GM23338 (cell line): Measurements from ENCODE around the gene EMC9. TPM values are rescaled to one million over a fixed set of nuclear protein-coding genes. Genes with fewer than 3 reads are reported as not detected.

Experiments
- ATAC-seq: fragments of 200-7000 bp; cut with Tn5 transposase; 3 replicates; pipeline ENCODE4 v1.9.1; 2020
- DNase-seq: peaks from one replicate; pipeline ENCODE4 v3.0.0-alpha.2; 2015; ENCODE audit warnings: low spot score
- H2AFZ ChIP-seq: fragments of 200-600 bp; sonication (generic); 2 replicates; pipeline ENCODE4 v1.8.0; 2016; ENCODE audit warnings: antibody characterized with exemption, mild to moderate bottlenecking, moderate library complexity
- H3F3A ChIP-seq: fragments of 200-600 bp; sonication (generic); replicated peaks from 2 replicates; pipeline ENCODE4 v1.8.0; 2017; ENCODE audit warnings: antibody characterized with exemption, mixed run types, low read depth
- H3K27ac ChIP-seq: fragments of 200-600 bp; sonication (generic); 2 replicates; pipeline ENCODE4 v1.6.1; 2016; ENCODE audit warnings: low read depth
- H3K27me3 ChIP-seq: fragments of 200-600 bp; sonication (generic); 2 replicates; pipeline ENCODE4 v1.8.0; 2016; ENCODE audit warnings: mild to moderate bottlenecking, mixed run types, moderate library complexity; ENCODE audit not compliant: insufficient read depth
- H3K36me3 ChIP-seq: fragments of 200-600 bp; sonication (generic); 2 replicates; pipeline ENCODE4 v1.8.0; 2016; ENCODE audit warnings: mild to moderate bottlenecking; ENCODE audit not compliant: insufficient read depth
- H3K4me1 ChIP-seq: fragments of 200-600 bp; sonication (generic); 2 replicates; pipeline ENCODE4 v1.8.0; 2016; ENCODE audit warnings: mild to moderate bottlenecking, moderate library complexity; ENCODE audit not compliant: insufficient read depth
- H3K4me2 ChIP-seq: fragments of 200-600 bp; sonication (generic); 2 replicates; pipeline ENCODE4 v1.7.1; 2017; ENCODE audit warnings: mixed run types
- H3K4me3 ChIP-seq: fragments of 200-600 bp; sonication (generic); 2 replicates; pipeline ENCODE4 v1.6.1; 2016; ENCODE audit warnings: mixed run types
- H3K79me2 ChIP-seq: fragments of 200-600 bp; sonication (generic); replicated peaks from 2 replicates; pipeline ENCODE4 v1.8.0; 2017; ENCODE audit warnings: mild to moderate bottlenecking; ENCODE audit not compliant: insufficient read depth
- H3K9me2 ChIP-seq: fragments of 200-600 bp; sonication (generic); 2 replicates; pipeline ENCODE4 v1.8.0; 2017; ENCODE audit not compliant: insufficient read depth
- H4K20me1 ChIP-seq: fragments of 200-600 bp; sonication (generic); replicated peaks from 2 replicates; pipeline ENCODE4 v1.8.0; 2017; ENCODE audit warnings: mild to moderate bottlenecking; ENCODE audit not compliant: insufficient read depth
- H3K27ac Mint-ChIP-seq: 2 replicates; pipeline ENCODE4 v1.8.0; 2020; ENCODE audit warnings: inconsistent platforms, mild to moderate bottlenecking, moderate library complexity, mixed read lengths
- H3K27me3 Mint-ChIP-seq: 3 replicates; pipeline ENCODE4 v1.8.0; 2022; ENCODE audit warnings: low read depth, mild to moderate bottlenecking, moderate library complexity, mixed read lengths, inconsistent platforms; ENCODE audit not compliant: insufficient read depth, poor library complexity
- H3K36me3 Mint-ChIP-seq: 3 replicates; pipeline ENCODE4 v1.8.0; 2021; ENCODE audit warnings: low read depth, mild to moderate bottlenecking, inconsistent platforms, moderate library complexity, mixed read lengths
- H3K4me1 Mint-ChIP-seq: 3 replicates; pipeline ENCODE4 v1.8.0; 2020; ENCODE audit warnings: mild to moderate bottlenecking, inconsistent platforms, mixed read lengths
- H3K4me3 Mint-ChIP-seq: 3 replicates; pipeline ENCODE4 v1.8.0; 2021; ENCODE audit warnings: moderate library complexity, mild to moderate bottlenecking, inconsistent platforms, mixed read lengths
- H3K9me3 Mint-ChIP-seq: 3 replicates; pipeline ENCODE4 v1.8.0; 2020; ENCODE audit warnings: moderate library complexity, mild to moderate bottlenecking, inconsistent platforms, mixed read lengths
- CREB1 ChIP-seq: fragments of 250-450 bp; sonication (Bioruptor Pico); IDR thresholded peaks from 2 replicates; pipeline ENCODE4 v1.5.0; 2020; ENCODE audit warnings: low read depth, mild to moderate bottlenecking, moderate library complexity
- EZH2phosphoT487 ChIP-seq: fragments of 200-600 bp; sonication (generic); IDR thresholded peaks from one replicate; pipeline ENCODE4 v1.8.1; 2018; ENCODE audit warnings: antibody characterized with exemption; ENCODE audit not compliant: unreplicated experiment
- JUNB ChIP-seq: IDR thresholded peaks from one replicate; pipeline ENCODE4 v1.6.1; 2016; ENCODE audit warnings: antibody characterized with exemption; ENCODE audit not compliant: unreplicated experiment
- NANOG ChIP-seq: IDR thresholded peaks from 2 replicates; pipeline ENCODE4 v1.6.1; 2016; ENCODE audit warnings: antibody characterized with exemption, borderline replicate concordance
- POLR2AphosphoS5 ChIP-seq: IDR thresholded peaks from 2 replicates; pipeline ENCODE4 v1.6.1; 2016; ENCODE audit warnings: antibody characterized with exemption, low read depth
- REST ChIP-seq: IDR thresholded peaks from one replicate; pipeline ENCODE4 v1.6.1; 2018; ENCODE audit warnings: antibody characterized with exemption; ENCODE audit not compliant: unreplicated experiment
- STAT1 ChIP-seq: IDR thresholded peaks from one replicate; pipeline ENCODE4 v1.6.1; 2016; ENCODE audit warnings: antibody characterized with exemption; ENCODE audit not compliant: unreplicated experiment
- ZNF114 ChIP-seq: fragments of 250-450 bp; sonication (Bioruptor Pico); IDR thresholded peaks from 2 replicates; pipeline ENCODE4 v1.5.0; 2020; ENCODE audit warnings: mild to moderate bottlenecking, moderate library complexity
- ZNF331 ChIP-seq: fragments of 250-450 bp; sonication (Bioruptor Pico); IDR thresholded peaks from 2 replicates; pipeline ENCODE4 v1.5.0; 2020; ENCODE audit warnings: low read depth, mild to moderate bottlenecking, moderate library complexity
- polyA plus RNA-seq: library from polyadenylated mRNA; unstranded; fragments of >200 nt; fragmentation: Nextera tagmentation; extraction: Ambion mirVana; gene quantifications from 2 replicates; pipeline ENCODE4 v1.2.1, GENCODE V29; 2016
- total RNA-seq: library from RNA; depleted of rRNA; stranded (reverse); fragments of >200 nt; shearing (Covaris generic); gene quantifications from 2 replicates; pipeline ENCODE4 v1.2.3, GENCODE V29; 2014
- TF ChIP-seq, protein P1 (sequence below), 2 experiments: fragments of 200-600 bp in 1 of 2; sonication (generic) in 1 of 2; conservative IDR thresholded peaks; 2 replicates each; pipeline versions ENCODE4 v1.5.1 to v1.6.1; 2016 to 2017; ENCODE audit warnings: antibody characterized with exemption in 2 of 2, low read depth in 2 of 2, mild to moderate bottlenecking in 2 of 2, moderate library complexity in 1 of 2
- TF ChIP-seq, protein P2 (sequence below): fragments of 250-450 bp; sonication (Bioruptor Pico); IDR thresholded peaks from 2 replicates; pipeline ENCODE4 v1.5.0; 2020; ENCODE audit warnings: mild to moderate bottlenecking, moderate library complexity

Gene EMC9
- total and polyA plus RNA-seq, 2 experiments from 2014 or later: 30.0 to 64.2 TPM

- Mint-ChIP-seq H3K36me3 (peaks cover 6% of the 10 kb centered on the region; the same call in 2 of the 3 replicates), H3K4me3 (no peak overlapping the region), H3K27ac (no peak overlapping the region), H3K27me3 (peaks cover 16% of the 10 kb centered on the region), H3K9me3 (peaks cover 3% of the 10 kb centered on the region; the same call in 1 of the 3 replicates), H3K4me1 (peaks cover 3% of the 10 kb centered on the region; the same call in 2 of the 3 replicates)
- TF ChIP-seq EZH2phosphoT487: no peak
- TF ChIP-seq POLR2AphosphoS5: no peak
- TF ChIP-seq ZNF331 (CRISPR knock-in tag): no peak
- TF ChIP-seq JUNB: no peak
- TF ChIP-seq REST: no peak
- TF ChIP-seq, protein P1, sequence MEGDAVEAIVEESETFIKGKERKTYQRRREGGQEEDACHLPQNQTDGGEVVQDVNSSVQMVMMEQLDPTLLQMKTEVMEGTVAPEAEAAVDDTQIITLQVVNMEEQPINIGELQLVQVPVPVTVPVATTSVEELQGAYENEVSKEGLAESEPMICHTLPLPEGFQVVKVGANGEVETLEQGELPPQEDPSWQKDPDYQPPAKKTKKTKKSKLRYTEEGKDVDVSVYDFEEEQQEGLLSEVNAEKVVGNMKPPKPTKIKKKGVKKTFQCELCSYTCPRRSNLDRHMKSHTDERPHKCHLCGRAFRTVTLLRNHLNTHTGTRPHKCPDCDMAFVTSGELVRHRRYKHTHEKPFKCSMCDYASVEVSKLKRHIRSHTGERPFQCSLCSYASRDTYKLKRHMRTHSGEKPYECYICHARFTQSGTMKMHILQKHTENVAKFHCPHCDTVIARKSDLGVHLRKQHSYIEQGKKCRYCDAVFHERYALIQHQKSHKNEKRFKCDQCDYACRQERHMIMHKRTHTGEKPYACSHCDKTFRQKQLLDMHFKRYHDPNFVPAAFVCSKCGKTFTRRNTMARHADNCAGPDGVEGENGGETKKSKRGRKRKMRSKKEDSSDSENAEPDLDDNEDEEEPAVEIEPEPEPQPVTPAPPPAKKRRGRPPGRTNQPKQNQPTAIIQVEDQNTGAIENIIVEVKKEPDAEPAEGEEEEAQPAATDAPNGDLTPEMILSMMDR (conservative IDR thresholded peaks at IDR 0.05; ENCODE audit: low read depth in 2 of 2): no peak
- no peak for TF ChIP-seq ZNF114 (CRISPR knock-in tag)
- TF ChIP-seq CREB1: no peak
- TF ChIP-seq NANOG: no peak
- TF ChIP-seq, protein P2, sequence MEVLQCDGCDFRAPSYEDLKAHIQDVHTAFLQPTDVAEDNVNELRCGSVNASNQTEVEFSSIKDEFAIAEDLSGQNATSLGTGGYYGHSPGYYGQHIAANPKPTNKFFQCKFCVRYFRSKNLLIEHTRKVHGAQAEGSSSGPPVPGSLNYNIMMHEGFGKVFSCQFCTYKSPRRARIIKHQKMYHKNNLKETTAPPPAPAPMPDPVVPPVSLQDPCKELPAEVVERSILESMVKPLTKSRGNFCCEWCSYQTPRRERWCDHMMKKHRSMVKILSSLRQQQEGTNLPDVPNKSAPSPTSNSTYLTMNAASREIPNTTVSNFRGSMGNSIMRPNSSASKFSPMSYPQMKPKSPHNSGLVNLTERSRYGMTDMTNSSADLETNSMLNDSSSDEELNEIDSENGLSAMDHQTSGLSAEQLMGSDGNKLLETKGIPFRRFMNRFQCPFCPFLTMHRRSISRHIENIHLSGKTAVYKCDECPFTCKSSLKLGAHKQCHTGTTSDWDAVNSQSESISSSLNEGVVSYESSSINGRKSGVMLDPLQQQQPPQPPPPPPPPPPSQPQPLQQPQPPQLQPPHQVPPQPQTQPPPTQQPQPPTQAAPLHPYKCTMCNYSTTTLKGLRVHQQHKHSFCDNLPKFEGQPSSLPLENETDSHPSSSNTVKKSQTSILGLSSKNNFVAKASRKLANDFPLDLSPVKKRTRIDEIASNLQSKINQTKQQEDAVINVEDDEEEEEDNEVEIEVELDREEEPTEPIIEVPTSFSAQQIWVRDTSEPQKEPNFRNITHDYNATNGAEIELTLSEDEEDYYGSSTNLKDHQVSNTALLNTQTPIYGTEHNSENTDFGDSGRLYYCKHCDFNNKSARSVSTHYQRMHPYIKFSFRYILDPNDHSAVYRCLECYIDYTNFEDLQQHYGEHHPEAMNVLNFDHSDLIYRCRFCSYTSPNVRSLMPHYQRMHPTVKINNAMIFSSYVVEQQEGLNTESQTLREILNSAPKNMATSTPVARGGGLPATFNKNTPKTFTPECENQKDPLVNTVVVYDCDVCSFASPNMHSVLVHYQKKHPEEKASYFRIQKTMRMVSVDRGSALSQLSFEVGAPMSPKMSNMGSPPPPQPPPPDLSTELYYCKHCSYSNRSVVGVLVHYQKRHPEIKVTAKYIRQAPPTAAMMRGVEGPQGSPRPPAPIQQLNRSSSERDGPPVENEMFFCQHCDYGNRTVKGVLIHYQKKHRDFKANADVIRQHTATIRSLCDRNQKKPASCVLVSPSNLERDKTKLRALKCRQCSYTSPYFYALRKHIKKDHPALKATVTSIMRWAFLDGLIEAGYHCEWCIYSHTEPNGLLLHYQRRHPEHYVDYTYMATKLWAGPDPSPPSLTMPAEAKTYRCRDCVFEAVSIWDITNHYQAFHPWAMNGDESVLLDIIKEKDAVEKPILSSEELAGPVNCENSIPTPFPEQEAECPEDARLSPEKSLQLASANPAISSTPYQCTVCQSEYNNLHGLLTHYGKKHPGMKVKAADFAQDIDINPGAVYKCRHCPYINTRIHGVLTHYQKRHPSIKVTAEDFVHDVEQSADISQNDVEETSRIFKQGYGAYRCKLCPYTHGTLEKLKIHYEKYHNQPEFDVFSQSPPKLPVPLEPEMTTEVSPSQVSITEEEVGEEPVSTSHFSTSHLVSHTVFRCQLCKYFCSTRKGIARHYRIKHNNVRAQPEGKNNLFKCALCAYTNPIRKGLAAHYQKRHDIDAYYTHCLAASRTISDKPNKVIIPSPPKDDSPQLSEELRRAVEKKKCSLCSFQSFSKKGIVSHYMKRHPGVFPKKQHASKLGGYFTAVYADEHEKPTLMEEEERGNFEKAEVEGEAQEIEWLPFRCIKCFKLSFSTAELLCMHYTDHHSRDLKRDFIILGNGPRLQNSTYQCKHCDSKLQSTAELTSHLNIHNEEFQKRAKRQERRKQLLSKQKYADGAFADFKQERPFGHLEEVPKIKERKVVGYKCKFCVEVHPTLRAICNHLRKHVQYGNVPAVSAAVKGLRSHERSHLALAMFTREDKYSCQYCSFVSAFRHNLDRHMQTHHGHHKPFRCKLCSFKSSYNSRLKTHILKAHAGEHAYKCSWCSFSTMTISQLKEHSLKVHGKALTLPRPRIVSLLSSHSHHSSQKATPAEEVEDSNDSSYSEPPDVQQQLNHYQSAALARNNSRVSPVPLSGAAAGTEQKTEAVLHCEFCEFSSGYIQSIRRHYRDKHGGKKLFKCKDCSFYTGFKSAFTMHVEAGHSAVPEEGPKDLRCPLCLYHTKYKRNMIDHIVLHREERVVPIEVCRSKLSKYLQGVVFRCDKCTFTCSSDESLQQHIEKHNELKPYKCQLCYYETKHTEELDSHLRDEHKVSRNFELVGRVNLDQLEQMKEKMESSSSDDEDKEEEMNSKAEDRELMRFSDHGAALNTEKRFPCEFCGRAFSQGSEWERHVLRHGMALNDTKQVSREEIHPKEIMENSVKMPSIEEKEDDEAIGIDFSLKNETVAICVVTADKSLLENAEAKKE (CRISPR knock-in tag): no peak
- TF ChIP-seq STAT1: no peak
- H3K27me3 ChIP-seq: no peaks in the 10 kb centered on the region
- no peak overlapping the region for H2AFZ ChIP-seq
- DNase-seq (no peak), ATAC-seq (no peak)
- no peaks in the 10 kb centered on the region for H3K9me2 ChIP-seq
- no peak overlapping the region for H3K4me3 ChIP-seq
- H3F3A ChIP-seq: peaks cover 6% of the 10 kb centered on the region; the same call in 1 of the 2 replicates
- H4K20me1 ChIP-seq: no peaks in the 10 kb centered on the region
- no peak overlapping the region for H3K27ac ChIP-seq
- H3K4me2 ChIP-seq: no peak overlapping the region
- no peaks in the 10 kb centered on the region for H3K79me2 ChIP-seq
- H3K4me1 ChIP-seq: no peaks in the 10 kb centered on the region
- no peaks in the 10 kb centered on the region for H3K36me3 ChIP-seq
Observed at GRCh38 chr14:24110060-24110459, 31.3 kb downstream of the EMC9 start.
